GM19397 (cell line): ENCODE data around the gene CUL5.
A peak's percentile ranks its signal among the peaks of the same experiment; 100 is the strongest.
"Not testable (repeated sequence)": the region's sequence is repeated elsewhere in the genome, so short reads cannot be mapped to it uniquely, and the experiment has no call there.

Experiments used
- ATAC-seq: cut with Tn5 transposase; IDR thresholded peaks from one replicate; pipeline ENCODE4 v1.9.1; 2021; ENCODE audit warnings: mild to moderate bottlenecking, moderate library complexity; ENCODE audit not compliant: unreplicated experiment

The CUL5 gene

GRCh38 chr11:108019870-108020540, 11.3 kb downstream of the CUL5 start:
- no peak for ATAC-seq

- peak; percentile 86 for ATAC-seq
Observed at GRCh38 chr11:108025387-108026080, 16.8 kb downstream of the CUL5 start.

- no peak for ATAC-seq
Observed at GRCh38 chr11:108027057-108027456, 18.4 kb downstream of the CUL5 start.

DNA sequence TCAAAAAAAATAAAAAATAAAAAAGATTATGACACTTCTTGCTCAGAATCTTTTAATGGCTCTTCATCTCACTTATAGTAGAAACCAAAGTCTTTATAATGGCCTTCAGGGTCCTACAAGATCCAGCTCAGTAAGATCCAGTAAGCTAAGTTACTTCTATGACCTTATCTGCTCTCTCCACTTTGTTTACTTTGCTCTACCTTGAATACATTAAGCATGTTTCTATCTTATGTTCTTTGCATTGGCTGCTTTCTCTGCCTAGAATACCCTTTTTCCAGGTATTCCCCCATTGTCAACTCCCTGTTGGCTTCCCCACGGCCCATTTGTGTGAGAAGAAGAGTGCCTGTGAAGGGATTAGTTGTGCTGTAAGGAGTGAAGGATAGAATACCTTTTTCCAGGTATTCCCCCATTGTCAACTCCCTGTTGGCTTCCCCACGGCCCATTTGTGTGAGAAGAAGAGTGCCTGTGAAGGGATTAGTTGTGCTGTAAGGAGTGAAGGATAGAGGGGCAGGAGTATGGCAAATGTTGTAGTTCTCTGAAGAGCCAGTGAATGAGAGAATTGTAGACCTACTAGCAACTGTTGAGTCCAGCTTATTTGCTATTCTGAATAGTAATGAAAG, 20.2 kb downstream of the CUL5 start:
- ATAC-seq = not testable (repeated sequence)

- ATAC-seq = not testable (repeated sequence)
Observed at GRCh38 chr11:108031604-108032003, 22.9 kb downstream of the CUL5 start.

GRCh38 chr11:108032800-108033199, 24.1 kb downstream of the CUL5 start:
- no peak for ATAC-seq

DNA sequence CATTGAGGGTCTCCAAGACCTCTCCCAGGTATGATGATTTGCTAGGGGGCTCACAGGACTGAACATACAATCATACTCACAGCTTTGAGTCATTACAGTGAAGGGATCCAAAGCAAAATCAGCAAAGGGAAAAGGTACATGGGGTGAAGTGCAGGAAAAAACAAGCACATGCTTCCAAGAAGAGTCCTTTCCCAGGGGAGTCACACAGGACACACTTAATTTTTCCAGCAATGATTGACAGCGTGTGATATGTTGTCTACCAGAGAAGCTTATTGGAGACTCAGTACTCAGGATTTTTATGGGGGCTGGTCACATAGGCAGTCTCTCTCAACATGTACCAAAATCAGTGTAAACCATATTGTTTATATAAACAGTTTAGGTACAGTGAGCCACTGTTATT, 25.3 kb downstream of the CUL5 start:
- ATAC-seq = no peak

DNA sequence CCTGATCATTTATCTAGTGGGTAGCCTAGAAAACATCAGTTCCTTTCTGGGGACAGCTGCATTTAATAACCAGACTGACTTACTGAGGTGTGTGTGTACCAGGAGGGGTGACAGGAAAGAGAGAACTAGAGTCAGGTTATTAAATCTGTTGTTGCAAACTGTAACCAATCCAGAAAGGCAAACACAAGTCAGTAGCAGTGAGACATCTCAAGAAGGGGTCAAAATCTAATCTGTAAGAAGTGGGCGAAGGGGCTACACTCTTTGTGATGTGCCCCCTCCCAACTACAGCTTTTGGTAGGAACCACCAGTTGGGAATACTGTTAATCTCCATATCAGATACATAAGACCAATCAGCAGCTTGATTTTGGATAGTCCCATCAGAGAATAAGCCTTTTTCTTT, 26.3 kb downstream of the CUL5 start:
- no peak for ATAC-seq

- ATAC-seq = no peak
Observed at GRCh38 chr11:108035690-108036089, 27.0 kb downstream of the CUL5 start.

- ATAC-seq = no peak
Observed at GRCh38 chr11:108037211-108037610, 28.5 kb downstream of the CUL5 start.

GRCh38 chr11:108037636-108038035, 28.9 kb downstream of the CUL5 start:
- ATAC-seq = no peak

GRCh38 chr11:108048269-108048668, 39.6 kb downstream of the CUL5 start:
- ATAC-seq = no peak

DNA sequence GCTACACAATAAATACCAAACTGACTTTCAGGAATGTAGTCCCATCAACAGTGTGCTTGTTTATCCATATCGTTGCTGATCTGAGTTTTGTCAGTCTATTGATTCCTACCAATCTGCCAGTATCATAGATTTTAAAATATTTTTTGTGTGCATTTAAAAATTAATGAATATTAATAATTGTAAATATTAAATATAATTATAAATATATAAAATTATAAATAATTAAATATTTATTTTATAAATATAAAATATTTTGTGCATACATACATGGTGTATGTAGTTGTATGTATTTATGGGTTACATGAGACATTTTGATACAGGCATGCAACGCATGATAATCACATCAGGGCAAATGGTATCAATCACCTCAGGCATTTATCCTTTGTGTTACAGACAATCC, 53.6 kb downstream of the CUL5 start:
- no peak for ATAC-seq

- no peak for ATAC-seq
Observed at GRCh38 chr11:108063410-108063809, 54.7 kb downstream of the CUL5 start.

- no peak for ATAC-seq
Observed at GRCh38 chr11:108069947-108070346, 61.2 kb downstream of the CUL5 start.

- no peak for ATAC-seq
Observed at GRCh38 chr11:108084811-108085210, 76.1 kb downstream of the CUL5 start.

- no peak for ATAC-seq
Observed at GRCh38 chr11:108085672-108086071, 77.0 kb downstream of the CUL5 start.

- ATAC-seq = no peak
Observed at GRCh38 chr11:108092134-108092533, 83.4 kb downstream of the CUL5 start.

DNA sequence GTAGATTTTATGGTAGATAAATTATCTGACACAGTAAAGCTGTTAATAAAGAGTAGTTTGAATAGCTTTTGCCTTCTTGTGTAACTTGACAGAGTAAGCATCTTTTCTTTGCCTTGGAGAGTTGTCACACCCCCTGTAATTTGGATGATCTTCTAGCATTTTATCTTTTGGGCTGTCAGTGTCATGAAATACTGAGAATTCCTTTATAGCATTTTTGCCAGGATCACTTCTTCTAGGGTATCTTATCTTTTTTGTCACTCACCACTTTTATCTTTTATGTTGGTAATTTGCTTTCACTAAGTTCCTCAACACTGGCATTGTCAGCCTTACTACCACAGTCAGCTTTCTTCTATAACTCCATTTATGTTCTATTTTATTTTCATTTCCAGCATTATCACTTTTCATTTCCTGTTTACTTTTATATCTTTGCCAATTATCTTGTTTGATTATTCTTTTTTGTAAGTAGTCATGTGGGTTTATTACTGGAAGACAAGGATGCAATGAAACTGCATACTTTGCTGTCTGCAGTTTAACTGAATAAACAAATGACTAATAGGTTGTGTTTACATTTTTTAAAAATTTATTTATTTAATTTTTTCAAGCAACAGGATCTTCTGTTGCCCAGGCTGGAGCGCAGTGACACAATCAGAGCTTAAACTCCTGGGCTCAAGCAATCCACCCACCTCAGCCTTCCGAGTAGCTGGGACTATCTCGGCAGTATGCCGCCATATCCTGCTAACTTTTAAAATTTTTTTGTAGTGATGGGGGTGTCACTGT, 84.6 kb downstream of the CUL5 start:
- ATAC-seq = no peak

GRCh38 chr11:108097179-108097578, 88.5 kb downstream of the CUL5 start:
- no peak for ATAC-seq

GRCh38 chr11:108101090-108101775, 92.5 kb downstream of the CUL5 start:
- no peak for ATAC-seq
